SK-N-SH (cell line): ENCODE results near the gene TNNT3.

Experiments
- CHD2 ChIP-seq: fragments of 150-350 bp; IDR thresholded peaks from 2 replicates; pipeline ENCODE4 v1.6.1; 2018; ENCODE audit warnings: low read length; ENCODE audit not compliant: partially characterized antibody
- GABPA ChIP-seq: IDR thresholded peaks from 2 replicates; pipeline ENCODE4 v1.4.0; 2012; ENCODE audit warnings: low read depth, mild to moderate bottlenecking
- JUND ChIP-seq: IDR thresholded peaks from 2 replicates; pipeline ENCODE4 v1.4.0; 2012
- NFIC ChIP-seq: IDR thresholded peaks from 2 replicates; pipeline ENCODE4 v1.4.0; 2012; ENCODE audit warnings: borderline replicate concordance
- POLR2AphosphoS5 ChIP-seq: IDR thresholded peaks from 2 replicates; pipeline ENCODE4 v1.6.1; 2012; ENCODE audit warnings: low read depth, low read length
- RAD21 ChIP-seq: IDR thresholded peaks from 2 replicates; pipeline ENCODE4 v1.6.1; 2012; ENCODE audit warnings: mild to moderate bottlenecking, low read length
- RFX5 ChIP-seq: IDR thresholded peaks from 2 replicates; pipeline ENCODE4 v1.6.1; 2012; ENCODE audit warnings: mild to moderate bottlenecking, improper control_type of control experiment, low read length
- SIN3A ChIP-seq: IDR thresholded peaks from 2 replicates; pipeline ENCODE4 v1.6.1; 2012; ENCODE audit warnings: low read depth, mild to moderate bottlenecking, low read length, moderate library complexity, borderline replicate concordance
- SMC3 ChIP-seq: IDR thresholded peaks from 2 replicates; pipeline ENCODE4 v1.6.1; 2012; ENCODE audit warnings: low read depth, low read length, improper control_type of control experiment
- YY1 ChIP-seq: IDR thresholded peaks from 2 replicates; pipeline ENCODE4 v1.4.0; 2012; ENCODE audit warnings: low read depth, mild to moderate bottlenecking
- TF ChIP-seq, protein P1 (sequence below): fragments of 200-600 bp; sonication (generic); IDR thresholded peaks from 2 replicates; pipeline ENCODE4 v1.6.1; 2017; ENCODE audit warnings: antibody characterized with exemption, mild to moderate bottlenecking, moderate library complexity
- TF ChIP-seq, protein P2 (sequence below): IDR thresholded peaks from 2 replicates; pipeline ENCODE4 v1.4.0; 2012; ENCODE audit warnings: low read depth
- TF ChIP-seq, protein P3 (sequence below): fragments of 150-350 bp; IDR thresholded peaks from 2 replicates; pipeline ENCODE4 v1.6.1; 2016; ENCODE audit warnings: mild to moderate bottlenecking, low read depth, low read length
- TF ChIP-seq, protein P4 (sequence below): IDR thresholded peaks from 2 replicates; pipeline ENCODE4 v1.6.1; 2012; ENCODE audit warnings: mild to moderate bottlenecking, low read depth, low read length, moderate library complexity

DNA sequence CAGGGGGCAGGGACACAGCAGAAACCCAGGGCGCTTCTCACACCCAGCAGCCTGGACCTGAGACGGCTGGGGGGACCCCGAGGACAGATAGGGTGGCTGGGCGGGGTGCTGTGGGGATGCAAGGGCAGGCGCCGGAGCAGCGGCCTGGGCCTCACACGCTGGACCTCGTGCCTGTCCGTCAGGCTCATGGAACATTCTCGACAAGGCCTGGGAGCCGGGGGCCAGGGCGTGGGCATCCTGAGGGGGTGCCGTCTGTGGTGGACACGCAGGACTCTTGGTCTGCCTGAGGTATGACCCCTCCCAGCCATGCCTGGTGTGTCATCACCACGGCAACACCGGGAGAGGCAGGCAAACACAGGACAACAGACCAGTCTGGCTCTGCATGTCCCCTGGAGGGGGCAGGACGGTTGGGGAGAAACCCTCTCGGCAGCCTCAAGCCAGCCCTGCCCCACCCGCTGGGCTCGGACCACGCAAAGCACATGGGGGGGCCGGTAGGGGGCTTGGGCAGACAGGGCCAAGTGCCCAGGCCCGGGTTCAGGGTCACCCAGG is 49.0 kb downstream of the TNNT3 start:
- TF ChIP-seq POLR2AphosphoS5: no peak
- TF ChIP-seq, protein P1, sequence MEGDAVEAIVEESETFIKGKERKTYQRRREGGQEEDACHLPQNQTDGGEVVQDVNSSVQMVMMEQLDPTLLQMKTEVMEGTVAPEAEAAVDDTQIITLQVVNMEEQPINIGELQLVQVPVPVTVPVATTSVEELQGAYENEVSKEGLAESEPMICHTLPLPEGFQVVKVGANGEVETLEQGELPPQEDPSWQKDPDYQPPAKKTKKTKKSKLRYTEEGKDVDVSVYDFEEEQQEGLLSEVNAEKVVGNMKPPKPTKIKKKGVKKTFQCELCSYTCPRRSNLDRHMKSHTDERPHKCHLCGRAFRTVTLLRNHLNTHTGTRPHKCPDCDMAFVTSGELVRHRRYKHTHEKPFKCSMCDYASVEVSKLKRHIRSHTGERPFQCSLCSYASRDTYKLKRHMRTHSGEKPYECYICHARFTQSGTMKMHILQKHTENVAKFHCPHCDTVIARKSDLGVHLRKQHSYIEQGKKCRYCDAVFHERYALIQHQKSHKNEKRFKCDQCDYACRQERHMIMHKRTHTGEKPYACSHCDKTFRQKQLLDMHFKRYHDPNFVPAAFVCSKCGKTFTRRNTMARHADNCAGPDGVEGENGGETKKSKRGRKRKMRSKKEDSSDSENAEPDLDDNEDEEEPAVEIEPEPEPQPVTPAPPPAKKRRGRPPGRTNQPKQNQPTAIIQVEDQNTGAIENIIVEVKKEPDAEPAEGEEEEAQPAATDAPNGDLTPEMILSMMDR: no peak
- no peak for TF ChIP-seq SIN3A
- TF ChIP-seq CHD2: no peak
- TF ChIP-seq YY1: no peak
- TF ChIP-seq RAD21: no peak
- TF ChIP-seq GABPA: no peak
- TF ChIP-seq, protein P2, sequence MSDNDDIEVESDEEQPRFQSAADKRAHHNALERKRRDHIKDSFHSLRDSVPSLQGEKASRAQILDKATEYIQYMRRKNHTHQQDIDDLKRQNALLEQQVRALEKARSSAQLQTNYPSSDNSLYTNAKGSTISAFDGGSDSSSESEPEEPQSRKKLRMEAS: no peak
- TF ChIP-seq RFX5: no peak
- TF ChIP-seq, protein P3, sequence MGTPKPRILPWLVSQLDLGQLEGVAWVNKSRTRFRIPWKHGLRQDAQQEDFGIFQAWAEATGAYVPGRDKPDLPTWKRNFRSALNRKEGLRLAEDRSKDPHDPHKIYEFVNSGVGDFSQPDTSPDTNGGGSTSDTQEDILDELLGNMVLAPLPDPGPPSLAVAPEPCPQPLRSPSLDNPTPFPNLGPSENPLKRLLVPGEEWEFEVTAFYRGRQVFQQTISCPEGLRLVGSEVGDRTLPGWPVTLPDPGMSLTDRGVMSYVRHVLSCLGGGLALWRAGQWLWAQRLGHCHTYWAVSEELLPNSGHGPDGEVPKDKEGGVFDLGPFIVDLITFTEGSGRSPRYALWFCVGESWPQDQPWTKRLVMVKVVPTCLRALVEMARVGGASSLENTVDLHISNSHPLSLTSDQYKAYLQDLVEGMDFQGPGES: no peak
- no peak for TF ChIP-seq SMC3
- no peak for TF ChIP-seq NFIC
- TF ChIP-seq JUND: no peak
- TF ChIP-seq, protein P4, sequence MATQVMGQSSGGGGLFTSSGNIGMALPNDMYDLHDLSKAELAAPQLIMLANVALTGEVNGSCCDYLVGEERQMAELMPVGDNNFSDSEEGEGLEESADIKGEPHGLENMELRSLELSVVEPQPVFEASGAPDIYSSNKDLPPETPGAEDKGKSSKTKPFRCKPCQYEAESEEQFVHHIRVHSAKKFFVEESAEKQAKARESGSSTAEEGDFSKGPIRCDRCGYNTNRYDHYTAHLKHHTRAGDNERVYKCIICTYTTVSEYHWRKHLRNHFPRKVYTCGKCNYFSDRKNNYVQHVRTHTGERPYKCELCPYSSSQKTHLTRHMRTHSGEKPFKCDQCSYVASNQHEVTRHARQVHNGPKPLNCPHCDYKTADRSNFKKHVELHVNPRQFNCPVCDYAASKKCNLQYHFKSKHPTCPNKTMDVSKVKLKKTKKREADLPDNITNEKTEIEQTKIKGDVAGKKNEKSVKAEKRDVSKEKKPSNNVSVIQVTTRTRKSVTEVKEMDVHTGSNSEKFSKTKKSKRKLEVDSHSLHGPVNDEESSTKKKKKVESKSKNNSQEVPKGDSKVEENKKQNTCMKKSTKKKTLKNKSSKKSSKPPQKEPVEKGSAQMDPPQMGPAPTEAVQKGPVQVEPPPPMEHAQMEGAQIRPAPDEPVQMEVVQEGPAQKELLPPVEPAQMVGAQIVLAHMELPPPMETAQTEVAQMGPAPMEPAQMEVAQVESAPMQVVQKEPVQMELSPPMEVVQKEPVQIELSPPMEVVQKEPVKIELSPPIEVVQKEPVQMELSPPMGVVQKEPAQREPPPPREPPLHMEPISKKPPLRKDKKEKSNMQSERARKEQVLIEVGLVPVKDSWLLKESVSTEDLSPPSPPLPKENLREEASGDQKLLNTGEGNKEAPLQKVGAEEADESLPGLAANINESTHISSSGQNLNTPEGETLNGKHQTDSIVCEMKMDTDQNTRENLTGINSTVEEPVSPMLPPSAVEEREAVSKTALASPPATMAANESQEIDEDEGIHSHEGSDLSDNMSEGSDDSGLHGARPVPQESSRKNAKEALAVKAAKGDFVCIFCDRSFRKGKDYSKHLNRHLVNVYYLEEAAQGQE: no peak
